NCI-H69 (cell line): ENCODE data around the gene PRIMA1.

Experiments used
- DNase-seq: peaks from one replicate; lab custom pipeline; 2025; lab: John Stamatoyannopoulos, UW

Gene PRIMA1

DNA sequence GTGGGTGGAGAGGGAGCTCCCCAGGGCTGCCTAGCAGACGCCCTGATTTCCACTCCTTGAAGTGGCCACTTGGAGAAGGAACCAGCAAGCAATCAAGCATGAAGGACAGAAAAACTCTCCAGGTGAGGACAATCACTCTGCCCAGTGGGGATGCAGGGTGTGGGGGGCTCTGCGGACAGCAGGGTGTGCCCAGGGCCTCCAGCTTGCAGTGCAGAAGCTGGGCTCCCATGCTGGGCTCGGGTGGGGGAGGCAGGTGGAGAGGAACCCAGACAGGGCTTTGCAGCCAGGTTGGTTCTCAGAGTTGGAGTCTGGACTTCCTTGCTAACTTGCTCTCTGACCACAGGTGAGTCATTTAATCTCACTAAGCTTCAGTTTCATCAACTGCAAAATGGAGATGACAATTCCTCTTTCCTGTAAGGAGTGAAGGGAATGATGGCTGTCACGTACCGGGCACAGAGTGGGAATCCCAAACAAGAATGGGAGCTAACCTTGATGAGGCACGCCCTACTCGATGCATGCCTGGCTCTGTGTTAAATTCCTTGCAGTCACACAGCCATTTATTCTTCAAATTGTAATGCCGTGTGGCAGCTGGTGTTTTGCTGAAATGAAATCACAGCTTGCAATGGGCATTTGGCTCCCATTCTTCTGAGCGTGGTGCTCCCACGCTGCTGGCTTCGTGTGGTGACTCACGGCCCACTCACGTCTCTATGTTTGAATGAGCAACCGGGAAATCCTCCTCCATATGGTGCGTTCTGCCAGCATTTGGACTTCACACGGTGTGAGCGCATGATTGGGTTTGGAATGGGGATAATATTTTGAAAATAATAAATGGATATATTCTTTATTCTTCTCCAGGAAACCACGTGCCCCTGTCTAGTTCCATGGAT lies 75.2 kb downstream of the PRIMA1 start:
- peak; percentile 83 for DNase-seq

DNA sequence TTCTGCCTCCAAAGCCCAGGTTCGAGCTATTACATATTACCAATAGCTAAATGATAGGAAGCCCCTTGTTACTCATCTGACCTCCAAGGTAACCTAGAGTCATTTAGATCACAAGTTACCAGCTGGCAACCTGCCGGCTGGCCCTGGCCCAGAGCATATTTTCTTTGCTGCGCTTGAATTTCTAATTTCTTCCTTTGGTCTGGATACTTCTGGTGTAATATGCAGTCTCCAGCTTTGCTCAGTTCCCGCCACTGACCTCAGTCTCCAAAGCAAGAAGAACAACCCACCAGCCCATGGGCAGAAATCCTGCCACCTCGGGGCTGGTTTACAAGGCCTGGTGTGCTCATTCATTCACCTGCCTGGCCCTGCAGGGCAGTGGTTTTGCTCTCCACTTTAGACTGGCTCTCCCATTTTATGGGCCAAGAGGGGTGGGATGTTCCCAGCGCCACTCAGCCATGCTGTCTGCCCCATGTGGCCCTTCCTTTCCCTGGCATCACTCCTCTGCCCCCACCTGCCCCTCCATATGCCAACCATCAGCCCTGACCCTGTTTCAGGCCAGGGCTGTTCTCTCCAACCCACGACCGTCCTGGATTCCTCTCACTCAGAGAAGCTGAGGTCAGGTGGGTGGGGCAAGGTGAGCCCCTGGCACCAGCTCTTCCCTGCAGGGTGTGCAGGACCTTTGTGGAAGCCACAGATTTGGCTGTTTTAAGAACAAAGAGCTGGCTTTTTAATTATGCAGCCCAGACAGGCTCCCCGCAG lies 76.0 kb downstream of the PRIMA1 start:
- DNase-seq = peak; percentile 96

DNA sequence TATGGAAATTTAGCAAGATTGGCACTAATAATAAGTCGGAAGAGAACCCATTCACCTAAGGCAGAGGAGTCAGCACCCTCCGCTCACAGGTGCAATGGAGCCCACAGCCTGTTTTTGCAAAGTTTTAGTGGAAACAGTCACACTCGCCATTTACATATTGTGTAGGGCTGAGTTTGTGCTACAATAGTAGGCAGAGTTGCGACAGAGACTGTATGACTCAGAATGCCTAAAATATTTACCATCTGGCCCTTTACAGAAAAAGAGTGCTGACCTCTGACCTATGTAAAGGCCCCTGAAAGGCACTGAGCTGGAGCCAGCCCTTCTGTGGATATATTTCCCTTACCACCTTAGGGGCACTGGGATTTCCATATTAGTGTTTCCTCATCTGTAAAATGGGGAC lies 79.0 kb downstream of the PRIMA1 start:
- no peak for DNase-seq

DNA sequence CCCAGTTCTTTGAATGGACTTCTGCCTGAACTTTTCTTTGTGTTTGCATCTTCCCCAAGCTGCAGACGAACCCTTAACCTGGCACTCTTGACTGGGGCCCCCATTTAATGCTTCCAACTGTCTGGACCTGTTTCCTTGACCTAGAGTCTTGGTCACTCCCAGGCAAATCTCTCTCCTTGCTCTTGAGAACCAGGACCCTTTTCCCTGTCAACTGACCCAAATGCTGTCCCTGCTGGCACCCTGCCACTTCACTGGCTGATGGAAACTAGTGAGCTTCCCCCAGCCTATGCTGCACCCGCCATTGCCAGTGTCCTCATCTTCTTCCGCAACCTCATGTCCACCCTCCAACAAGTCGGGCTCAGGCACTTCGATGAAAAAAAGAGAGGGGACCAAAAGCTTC lies 79.5 kb downstream of the PRIMA1 start:
- no peak for DNase-seq

DNA sequence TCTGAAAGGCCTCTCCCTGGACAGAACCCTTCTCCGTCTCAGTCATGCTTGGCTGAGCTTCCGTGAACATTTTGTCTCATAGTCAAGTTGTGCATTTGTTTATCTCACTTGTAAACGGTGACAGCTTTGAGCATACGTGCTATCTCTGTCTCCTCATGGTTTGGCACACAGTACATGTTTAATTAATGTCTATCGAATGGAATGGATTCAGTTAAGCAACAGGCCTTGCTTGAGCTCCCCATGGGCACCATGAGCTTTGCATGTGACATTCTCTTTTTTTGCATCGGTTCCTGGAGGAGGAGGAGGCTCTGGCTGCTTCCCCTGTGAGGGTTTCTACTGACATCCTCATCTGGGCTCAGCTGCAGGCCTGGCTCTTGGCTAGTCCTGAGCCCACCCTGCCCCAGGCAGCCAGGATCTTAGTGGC lies 80.0 kb downstream of the PRIMA1 start:
- no peak for DNase-seq

DNA sequence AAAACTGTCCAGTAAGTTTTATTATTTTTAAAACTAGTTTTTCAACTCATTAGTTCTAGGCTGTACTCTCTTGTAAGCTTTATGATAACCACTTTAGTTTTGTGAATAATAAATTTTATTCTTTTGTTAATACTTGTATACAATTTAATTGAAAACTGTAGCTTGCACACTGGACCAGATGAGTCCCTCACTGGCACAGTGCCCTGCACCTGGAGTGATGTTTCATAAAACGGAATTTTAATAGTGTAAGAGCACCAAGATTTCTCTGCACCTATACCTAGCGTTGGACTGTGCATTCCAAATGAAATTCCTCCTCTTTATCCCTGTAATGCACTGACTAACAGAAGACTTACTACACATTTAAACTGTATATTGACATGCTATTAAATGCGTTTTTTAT lies 80.8 kb downstream of the PRIMA1 start:
- DNase-seq = no peak

DNA sequence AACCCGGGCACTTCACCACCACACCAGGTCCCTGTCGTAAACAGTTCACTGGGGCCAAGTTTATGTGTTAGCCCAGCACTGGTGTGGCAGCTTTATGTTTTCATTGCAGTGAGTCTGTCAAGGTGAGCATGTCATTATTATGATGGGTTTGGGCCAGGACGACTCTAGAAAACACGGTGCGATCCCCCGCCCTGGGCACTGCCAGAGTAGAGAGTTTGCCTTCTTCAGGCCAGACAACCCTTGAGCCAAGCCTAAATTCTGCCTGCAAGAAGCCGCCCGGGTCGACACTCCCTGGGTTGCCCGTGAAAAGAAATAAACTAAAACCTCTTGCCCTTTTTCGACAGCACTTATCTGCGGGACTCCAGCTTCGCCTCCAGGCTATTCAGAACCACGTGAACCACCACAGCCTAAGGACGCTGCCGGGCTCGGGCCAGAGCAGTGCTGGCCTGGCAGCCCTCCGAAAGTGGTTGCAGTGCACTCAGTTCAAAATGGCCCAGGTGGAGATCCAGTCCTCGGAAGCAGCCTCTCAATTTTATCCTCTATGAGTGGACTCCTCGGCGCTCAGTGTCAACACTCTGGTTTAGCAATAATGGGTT lies 81.8 kb downstream of the PRIMA1 start:
- DNase-seq = no peak

DNA sequence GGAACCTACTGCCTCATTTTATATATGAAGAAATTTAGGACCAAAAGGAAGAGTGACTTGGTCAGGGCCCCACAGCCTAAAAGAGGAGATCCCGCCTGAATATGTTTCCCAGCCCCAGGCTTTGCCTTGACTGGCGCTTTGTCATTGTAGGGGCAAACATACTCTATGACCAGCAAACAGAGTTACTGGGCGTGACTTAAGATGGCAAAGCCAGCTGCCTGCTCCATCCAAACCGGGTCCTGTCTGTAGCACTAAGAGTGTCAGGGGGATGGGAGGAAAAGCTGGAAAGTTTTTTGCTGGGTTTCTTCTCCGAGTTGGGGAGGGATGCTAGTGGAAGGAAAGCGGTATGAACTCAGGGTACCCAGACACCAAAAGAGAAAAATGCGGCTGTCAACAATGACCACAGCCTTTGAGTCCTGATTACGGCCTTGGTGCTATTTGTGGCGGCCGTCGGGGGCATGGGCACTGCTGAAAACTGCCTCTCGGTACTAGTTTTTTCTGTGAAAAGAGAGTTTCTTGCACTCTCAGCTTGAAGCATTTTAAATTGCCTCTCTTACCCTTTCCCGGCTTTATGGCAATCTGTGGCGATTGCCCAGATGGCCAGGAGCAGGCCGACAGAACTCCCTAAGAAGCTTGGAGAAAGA lies 82.7 kb downstream of the PRIMA1 start:
- no peak for DNase-seq

DNA sequence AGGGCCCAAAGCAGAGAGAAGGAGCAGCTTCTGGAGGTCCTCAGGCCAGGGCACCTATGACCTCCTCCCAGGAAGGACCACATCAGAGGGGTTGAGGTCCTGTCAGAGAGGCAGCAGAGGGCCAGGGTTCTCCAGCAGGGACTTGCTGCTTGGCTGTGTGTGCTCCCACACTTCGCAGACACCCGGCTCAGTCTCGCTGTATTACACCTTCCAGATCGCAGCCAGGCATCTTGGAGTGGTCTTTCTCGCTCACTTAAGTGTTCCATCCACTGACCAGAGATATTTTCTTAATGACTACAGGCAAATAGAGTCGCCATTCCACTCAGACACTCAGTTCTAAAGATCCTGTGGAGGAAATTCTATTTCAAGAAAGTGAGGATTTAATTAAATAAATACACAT lies 84.3 kb downstream of the PRIMA1 start:
- no peak for DNase-seq

DNA sequence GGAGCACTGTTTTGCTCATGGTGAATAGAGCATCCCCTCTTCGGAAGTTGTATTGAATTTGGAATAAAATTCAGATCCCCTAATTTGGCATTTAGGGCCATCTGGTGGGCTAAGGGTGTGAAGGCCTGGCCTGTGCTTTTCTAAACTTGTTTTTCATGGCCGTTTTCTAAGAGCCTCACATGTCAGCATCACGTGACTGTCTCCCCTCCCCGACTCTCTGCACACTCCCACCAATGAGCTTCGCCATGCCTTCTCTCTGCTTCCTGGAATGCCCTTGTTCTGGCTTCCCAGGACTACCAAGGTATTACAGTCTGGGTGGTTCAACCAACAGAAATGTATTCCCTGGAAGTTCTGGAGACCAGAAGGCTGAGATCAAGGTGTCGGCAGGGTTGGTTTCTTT lies 85.3 kb downstream of the PRIMA1 start:
- no peak for DNase-seq

DNA sequence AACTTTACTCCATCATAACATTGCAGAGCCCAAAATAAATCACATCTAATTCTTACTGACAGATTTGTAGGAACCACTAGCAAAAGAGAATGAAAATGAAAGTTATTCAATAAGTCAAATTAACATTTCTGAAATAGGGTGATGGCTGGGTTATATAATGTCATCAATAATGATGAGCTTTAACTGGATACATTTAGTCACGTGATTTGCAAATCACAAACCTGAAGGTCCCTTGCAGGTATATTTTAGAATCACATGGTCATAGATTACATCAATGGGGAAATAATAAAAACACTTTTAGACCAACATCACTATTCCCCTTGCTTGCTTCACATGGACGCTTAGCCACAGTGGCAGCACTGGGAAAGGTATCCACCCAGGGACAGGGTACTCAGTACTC lies 86.7 kb downstream of the PRIMA1 start:
- no peak for DNase-seq

DNA sequence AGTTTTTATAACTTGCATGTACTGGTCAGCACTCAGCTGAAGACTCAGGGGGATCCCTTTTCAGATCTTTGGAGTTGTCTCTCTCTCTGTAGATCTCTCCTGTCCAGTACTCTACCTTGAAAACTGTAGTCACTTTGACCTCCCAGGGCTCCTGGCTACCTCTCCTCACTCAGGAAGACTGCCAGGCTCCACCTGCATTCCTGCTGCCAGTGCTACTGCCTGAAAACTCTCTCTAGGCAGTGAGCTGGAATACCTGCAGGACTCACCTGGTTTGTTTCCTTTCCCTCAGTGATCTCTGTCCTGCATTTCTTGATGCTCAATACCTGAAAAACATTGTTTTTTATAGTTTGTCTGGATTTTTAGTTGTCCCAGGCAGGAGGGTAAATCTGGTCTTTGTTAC lies 87.4 kb downstream of the PRIMA1 start:
- no peak for DNase-seq

DNA sequence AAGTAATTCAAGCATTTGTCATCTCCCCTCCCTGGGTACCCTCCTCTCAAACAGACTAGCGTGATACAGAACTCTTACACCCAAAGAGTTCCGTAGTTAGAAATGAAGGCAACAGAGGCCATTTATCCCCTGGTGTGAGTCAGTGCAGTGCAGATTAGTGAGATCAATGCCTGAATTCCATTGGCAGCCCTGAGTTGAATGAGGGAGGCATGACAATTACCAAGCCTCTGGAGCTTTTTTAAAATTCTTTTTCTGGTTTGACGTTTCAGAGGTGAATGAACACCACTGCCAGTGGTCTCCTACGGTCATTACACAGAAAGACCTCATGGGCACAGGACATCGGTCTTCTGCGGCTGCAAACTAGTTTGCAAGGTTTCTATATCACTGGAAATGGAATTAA lies 94.4 kb downstream of the PRIMA1 start:
- no peak for DNase-seq

DNA sequence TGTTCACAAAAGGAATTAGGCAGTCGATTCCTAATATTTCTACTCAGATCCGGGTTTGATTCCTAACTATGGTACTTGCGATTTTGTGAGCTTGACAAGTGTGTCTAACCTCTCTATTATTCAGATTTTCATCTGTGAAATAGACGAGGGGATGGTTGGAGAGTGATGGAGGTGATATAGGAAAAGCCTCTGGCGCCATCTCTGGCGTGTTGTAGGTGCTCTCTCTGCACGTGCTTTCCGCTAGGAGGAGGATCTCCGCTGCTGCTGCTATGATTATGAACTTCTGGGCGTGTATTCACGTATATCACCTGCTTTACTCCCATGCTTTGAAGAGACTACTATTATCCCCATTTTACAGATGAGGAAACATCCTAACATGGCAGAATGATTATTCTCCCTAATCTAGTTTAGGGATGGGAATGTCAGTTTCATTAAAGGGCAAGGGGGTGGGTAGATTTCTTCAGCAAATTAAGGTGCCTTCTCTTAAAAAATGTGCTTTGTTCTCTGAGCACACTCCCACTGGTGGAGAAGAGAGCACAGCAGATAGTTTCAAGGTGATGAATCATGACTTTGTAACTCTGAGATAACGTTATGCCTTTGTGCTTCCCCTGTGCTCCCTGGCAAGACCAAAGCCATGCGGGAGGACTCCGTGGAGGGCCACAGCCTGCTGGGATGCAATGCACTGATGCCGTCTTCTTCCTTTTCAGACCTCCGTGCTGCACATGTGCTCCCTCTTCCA lies 97.1 kb downstream of the PRIMA1 start:
- peak; percentile 10 for DNase-seq

DNA sequence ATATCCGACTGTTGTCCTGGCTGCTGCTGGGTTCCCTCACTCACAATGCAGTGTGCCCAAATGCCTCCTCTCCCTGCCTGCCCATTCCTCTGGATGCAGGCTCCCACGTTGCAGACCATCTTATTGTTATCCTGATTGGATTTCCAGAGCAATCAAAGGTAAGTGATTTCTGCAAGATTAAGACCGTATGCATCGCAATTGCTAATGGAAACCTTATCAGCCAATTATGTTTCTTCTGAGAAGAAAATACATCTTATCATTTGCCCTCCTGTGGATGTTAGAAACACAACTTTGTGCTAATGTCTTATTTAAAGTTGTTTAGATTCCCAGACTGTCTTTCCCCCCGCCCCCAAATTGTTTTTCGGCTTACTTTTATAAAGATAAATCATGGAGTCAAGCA lies 98.1 kb downstream of the PRIMA1 start:
- DNase-seq = no peak

DNA sequence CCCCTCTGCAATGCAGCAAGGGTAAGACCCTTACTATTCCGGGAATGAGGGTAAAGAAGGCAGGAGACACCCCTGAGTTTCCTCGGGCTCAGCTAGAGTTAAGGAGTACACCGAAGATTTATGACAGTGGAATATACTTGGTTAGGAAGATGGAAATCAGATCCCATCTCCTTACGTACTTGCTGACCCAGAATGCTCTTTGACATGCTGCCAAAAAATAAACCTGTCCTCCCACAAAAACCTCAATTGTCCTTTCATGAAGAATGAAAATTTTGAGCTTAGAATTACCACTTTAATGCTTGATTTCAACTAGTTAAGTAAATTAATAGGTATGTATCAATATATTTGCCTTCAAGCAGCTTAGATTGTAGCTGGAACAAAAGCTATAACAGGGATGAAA lies 99.5 kb downstream of the PRIMA1 start:
- peak; percentile 72 for DNase-seq

DNA sequence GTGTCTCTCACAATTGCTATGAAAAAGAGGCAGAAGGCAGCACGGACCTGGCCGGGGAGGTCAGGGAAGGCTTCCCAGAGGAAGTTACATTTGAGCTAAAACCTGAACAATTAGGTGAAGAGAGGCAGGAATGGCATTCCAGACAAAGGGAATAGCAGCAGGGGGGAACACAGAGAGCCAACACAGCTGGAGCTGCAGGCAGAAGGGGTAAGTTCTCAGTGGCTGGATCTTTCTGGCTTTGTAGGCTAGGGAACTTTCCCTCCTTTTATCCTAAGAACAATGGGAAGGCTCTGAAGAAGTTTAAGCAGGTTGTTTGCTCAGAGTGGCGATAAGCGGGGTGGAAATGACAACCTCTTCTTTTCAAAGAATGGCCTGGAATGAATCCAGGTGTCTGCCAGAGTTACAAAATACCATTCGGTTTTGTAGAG lies 100.0 kb downstream of the PRIMA1 start:
- DNase-seq = peak; percentile 80

DNA sequence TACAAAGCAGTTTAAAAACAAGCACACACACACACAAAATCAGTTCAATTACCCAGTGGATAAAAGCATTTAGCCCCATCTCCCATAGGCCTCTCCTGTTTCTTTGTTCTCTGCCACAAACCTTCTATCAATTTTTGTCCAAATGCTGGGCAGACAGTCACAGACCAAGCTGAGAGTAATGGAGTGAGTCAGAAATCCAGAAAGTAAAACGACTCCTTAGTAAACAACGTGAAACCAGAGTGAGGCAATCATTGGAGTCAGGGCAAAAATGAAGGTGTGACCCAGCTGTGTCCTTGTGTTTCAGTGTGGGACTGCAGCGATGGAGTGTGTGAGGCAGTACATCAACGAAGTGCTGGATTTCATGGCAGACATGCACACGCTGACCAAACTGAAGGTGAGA lies 102.0 kb downstream of the PRIMA1 start:
- DNase-seq = peak; percentile 28

DNA sequence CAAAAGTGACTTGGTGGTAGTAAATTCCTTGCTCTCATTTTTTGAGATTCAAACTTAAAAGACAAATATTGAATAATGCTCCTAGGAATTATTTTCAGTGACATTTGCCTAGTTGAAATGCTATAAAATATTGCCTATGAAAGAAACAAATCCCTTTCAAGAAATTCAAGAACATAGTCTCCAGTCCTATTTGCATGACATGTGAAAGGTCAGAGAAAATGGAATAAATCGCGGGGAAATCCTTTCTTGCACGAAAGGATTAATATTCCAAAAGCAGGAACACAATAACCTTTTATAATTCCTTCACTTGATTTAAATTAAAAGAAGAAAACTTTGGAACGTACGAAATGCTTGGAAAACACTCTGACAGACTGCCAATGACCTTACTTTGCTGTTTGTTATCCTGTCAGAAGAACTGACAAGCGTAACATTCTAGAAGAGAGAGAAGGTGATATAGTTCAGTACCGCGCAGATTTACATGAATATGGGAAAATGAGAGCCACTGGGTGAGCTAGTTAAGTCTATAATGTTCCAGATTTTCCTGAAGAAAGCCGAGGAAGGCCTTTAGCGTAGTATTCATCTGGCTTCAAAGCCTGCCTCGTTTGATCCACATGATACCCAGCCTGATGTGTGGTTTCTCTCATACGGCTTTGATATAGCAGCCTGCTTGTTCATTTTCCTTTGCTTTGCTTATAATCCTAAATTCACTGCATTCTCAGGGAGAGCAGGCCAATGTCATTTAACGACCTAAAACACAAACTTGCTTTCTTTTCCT lies 103.0 kb downstream of the PRIMA1 start:
- no peak for DNase-seq

DNA sequence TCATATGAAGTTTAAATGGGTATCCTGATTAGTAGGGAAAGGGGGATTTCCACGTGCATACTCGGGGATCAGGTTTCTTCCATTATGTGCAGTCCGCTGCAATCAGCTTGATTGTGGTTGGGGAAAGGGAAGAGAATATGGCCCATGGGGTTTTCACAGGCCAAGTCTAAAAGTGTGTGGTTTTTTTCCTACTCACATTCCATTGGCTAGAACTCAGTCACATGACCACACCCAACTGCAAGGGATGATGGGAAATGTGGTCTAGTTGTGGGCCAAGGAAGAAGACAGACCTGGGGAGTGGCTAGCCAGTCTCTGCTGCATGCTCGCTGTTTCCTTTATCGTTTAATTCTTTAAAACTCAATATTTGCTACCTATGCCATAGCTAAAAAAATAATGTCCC lies 105.1 kb downstream of the PRIMA1 start:
- DNase-seq = peak; percentile 59

DNA sequence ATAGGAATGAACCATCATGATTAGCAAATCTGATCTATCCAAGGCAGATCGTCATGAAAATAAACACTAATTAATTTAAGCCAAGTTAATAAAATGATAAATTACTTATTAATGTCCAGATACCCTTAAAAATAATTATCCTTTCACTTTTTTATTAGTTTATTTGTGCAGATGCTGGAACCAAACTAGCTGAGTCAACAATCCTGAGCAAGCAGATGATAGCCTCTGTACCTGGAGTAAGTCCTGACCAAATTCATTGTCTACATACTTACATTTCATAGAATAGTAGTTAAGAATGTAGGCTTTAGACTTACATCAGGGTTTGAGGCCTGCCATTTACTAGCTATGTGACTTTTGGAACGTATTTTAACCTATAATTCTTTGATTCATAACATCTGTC lies 105.8 kb downstream of the PRIMA1 start:
- DNase-seq = no peak
